ENCODE results near the gene UROS.

The UROS gene

GRCh38 chr10:125802131-125802530, 20.9 kb downstream of the UROS start:
- no peak for TF ChIP-seq CTCF (IDR thresholded peaks at IDR 0.05; ENCODE audit: insufficient read depth, low read length)
- TF ChIP-seq GABPA (IDR thresholded peaks at IDR 0.05; ENCODE audit: low read depth): no peak
- TF ChIP-seq REST (IDR thresholded peaks at IDR 0.05; ENCODE audit: insufficient replicate concordance, low read depth): no peak
- TF ChIP-seq SPI1 (IDR thresholded peaks at IDR 0.05; ENCODE audit: borderline replicate concordance, low read depth): no peak
- no peak for TF ChIP-seq POLR2AphosphoS5 (IDR thresholded peaks at IDR 0.05; ENCODE audit: low read depth)
- DNase-seq (ENCODE audit: low read depth in 1 of 2, low spot score in 1 of 2): no peak
- no peak overlapping the region for H3K27ac ChIP-seq (replicated peaks)
- no peaks in the 10 kb centered on the region for H3K27me3 ChIP-seq (ENCODE audit: insufficient read depth, poor library complexity, severe bottlenecking)
- no peak overlapping the region for H3K4me3 ChIP-seq (replicated peaks; ENCODE audit: insufficient read depth, low read length)

- DNase-seq (ENCODE audit: low read depth in 1 of 2, low spot score in 1 of 2): no peak
- H3K27ac ChIP-seq (replicated peaks): no peak overlapping the region
- TF ChIP-seq POLR2AphosphoS5 (IDR thresholded peaks at IDR 0.05; ENCODE audit: low read depth): no peak
Measured at GRCh38 chr10:125801574-125801973, 21.5 kb downstream of the UROS start.

GRCh38 chr10:125799451-125800182, 23.4 kb downstream of the UROS start:
- no peak overlapping the region for H3K27ac ChIP-seq (replicated peaks)
- DNase-seq (ENCODE audit: low read depth in 1 of 2, low spot score in 1 of 2): no peak
- H3K27me3 ChIP-seq (ENCODE audit: insufficient read depth, poor library complexity, severe bottlenecking): no peaks in the 10 kb centered on the region
- H3K4me3 ChIP-seq (replicated peaks; ENCODE audit: insufficient read depth, low read length): no peak overlapping the region
- TF ChIP-seq REST (IDR thresholded peaks at IDR 0.05; ENCODE audit: insufficient replicate concordance, low read depth) (no peak), GABPA (IDR thresholded peaks at IDR 0.05; ENCODE audit: low read depth) (no peak)

More at GRCh38 chr10:125801574-125801973, 21.5 kb downstream of the UROS start:
- Histone ChIP-seq H3K27me3 (ENCODE audit: insufficient read depth, poor library complexity, severe bottlenecking) (no peaks in the 10 kb centered on the region), H3K4me3 (replicated peaks; ENCODE audit: insufficient read depth, low read length) (no peak overlapping the region)

- TF ChIP-seq CTCF (IDR thresholded peaks at IDR 0.05; ENCODE audit: insufficient read depth, low read length): no peak
- no peak for TF ChIP-seq REST (IDR thresholded peaks at IDR 0.05; ENCODE audit: insufficient replicate concordance, low read depth)
- TF ChIP-seq POLR2AphosphoS5 (IDR thresholded peaks at IDR 0.05; ENCODE audit: low read depth): no peak
- no peak for TF ChIP-seq SPI1 (IDR thresholded peaks at IDR 0.05; ENCODE audit: borderline replicate concordance, low read depth)
- TF ChIP-seq GABPA (IDR thresholded peaks at IDR 0.05; ENCODE audit: low read depth): no peak
- Histone ChIP-seq H3K27me3 (ENCODE audit: insufficient read depth, poor library complexity, severe bottlenecking) (no peaks in the 10 kb centered on the region), H3K4me3 (replicated peaks; ENCODE audit: insufficient read depth, low read length) (no peak overlapping the region), H3K27ac (replicated peaks) (no peak overlapping the region)
- DNase-seq (ENCODE audit: low read depth in 1 of 2, low spot score in 1 of 2): no peak
Measured at GRCh38 chr10:125797994-125798662, 24.9 kb downstream of the UROS start.
